NCI-H1417 (cell line): ENCODE measurements around the gene EFCAB5.
"Not testable (repeated sequence)": the region's sequence is repeated elsewhere in the genome, so short reads cannot be mapped to it uniquely, and the experiment has no call there.

ENCODE experiments used
- DNase-seq, 3 experiments: peaks; one replicate each; lab custom pipeline; 2025; lab: John Stamatoyannopoulos, UW

EFCAB5 gene

DNA sequence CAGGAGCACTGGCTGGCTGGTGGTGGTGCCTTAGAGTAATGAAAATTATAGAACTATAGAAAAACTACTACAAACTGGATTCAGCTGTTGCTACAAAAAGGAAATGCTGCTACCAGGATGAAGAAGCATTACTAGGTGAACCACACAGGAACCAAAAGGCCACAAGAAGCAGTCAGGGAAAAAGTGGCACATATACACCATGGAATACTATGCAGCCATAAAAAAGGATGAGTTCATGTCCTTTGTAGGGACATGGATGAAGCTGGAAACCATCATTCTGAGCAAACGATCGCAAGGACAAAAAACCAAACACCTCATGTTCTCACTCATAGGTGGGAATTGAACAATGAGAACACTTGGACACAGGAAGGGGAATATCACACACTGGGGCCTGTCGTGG, 5.5 kb upstream of the EFCAB5 start:
- not testable (repeated sequence) for DNase-seq

DNA sequence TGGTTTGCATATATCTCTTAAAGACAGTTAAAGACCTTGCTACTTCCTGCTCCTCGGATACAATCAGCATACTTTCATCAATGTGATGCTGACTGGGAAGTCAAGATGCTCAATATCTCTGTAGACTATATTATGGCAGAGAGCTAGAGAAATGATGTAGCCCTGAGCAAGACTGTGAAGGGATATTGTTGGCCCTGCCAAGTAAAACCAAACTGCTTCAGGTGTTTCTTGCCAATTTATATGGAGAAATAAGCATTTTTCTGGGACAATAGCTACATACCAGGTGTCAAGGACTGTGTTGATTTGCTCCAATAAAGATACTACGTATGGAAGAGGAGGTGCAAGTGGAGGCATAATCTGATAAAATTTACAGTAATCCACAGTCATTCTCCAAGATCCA, 4.7 kb upstream of the EFCAB5 start:
- DNase-seq, result no peak

DNA sequence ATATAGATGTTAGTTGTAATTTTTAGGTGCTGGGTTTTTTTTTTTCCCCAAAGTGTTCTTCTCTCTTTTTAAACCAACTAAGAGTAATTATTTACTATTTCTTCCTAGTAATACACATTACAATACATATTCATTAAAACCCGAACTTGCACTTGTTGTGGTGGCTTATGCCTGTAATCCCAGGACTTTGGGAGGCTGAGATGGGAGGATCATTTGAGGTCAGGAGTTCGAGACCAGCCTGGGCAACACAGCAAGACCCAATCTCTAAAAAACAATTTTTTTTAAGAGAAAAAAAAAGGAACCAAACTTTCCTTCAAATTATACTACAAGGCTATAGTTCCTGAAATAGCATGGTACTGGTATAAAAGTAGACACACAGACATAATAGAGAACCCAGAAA, 3.8 kb downstream of the EFCAB5 start:
- no peak for DNase-seq

DNA sequence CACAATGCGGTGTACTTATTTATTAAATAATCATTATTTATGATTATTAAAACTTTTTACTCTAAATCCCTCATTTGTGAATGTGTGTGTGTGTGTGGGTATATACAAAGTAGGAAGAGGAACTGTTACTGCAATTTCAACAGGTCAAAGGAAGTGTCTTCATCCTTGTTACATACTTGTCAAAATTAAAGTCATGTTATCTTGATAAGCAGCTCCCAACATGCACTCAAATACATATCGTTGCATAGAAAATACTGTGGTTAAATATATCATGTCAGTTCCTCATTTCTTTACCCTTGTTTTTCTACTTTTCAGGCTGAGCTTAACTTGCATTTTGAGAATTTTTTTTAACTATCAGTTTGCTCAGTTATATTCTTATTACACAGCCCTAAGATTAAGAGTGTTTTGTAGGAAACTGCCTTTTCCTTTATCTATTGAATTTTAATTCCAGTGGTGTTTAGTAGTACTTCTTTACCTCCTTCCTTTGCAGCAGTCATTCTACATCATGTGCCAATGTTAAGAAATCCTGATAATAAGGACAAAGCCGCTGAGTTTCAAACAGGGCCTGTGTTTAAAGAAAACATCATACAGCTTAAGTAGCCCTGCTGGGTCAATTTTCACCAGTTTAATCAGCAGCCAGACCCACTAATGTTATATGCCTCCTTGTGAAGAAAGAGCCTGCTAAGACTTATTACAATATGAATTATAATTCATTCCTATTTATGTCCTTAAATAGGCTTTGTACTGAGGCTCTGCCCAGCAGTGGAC, 7.2 kb downstream of the EFCAB5 start:
- DNase-seq, result no peak

DNA sequence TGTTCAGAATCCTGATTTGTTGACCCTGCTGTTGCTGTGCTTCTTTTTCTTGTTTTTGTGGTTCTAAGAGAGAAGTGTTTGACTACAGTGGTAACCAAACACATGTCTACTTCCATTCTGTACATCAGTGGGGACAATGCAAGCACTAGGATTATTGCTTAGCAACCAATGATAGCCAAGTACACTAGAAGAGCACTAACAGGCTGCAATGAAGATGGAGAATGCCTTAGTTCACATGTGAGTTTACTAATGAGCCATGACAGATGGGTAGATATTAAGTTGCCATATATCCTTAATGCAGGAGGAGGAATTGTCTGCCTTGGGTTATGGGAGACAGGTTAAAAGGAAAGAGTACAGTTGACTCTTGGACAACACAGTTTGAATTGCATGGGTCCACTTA, 8.3 kb downstream of the EFCAB5 start:
- DNase-seq, result peak; percentile 1 to 92 (median 64)

DNA sequence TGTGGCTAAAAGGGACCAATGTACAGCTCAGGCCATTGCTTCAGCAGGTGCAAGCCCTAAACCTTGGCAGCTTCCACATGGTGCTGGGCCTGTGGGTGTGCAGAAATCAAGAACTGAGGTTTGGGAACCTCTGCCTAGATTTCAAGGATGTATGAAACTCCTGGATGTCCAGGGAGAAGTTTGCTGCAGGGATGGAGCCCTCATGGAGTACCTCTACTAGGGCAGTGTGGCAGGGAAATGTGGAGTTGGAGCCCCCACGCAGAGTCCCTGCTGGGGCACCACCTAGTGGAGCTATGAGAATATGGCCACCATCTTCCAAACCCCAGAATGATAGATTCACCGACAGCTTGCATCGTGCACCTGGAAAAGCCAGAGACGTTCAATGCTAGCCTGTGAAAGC, 13.0 kb downstream of the EFCAB5 start:
- DNase-seq, result no peak

DNA sequence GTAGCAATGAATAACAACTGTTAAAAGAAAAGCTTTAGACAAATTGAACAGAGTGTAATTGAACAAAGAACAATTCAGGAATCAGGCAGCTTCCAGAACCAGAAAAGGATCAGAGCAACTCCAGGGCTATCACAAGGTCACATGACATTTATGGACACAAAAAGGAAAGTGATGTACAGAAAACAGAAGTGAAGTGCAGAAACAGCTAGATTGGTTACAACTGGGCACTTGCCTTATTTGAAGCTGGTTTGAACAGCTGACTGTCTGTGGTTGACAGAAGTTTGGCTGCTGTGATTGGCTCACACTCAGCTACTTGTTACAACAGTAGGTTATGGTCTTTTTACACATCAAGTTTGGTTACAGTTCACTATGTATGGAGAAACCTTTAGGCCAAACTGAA, 14.8 kb downstream of the EFCAB5 start:
- no peak for DNase-seq

DNA sequence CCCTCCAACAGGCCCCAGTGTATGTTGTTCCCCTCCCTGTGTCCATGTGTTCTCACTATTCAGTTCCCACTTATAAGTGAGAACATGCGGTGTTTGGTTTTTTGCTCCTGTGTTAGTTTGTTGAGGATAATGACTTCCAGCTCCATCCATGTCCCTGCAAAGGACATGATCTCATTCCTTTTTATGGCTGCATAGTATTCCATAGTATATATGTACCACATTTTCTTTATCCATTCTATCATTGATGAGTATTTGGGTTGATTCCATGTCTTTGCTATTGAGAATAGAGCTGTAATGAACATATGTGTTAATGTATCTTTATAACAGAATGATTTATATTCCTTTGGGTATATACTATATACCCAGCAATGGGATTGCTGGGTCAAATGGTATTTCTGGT, 16.1 kb downstream of the EFCAB5 start:
- not testable (repeated sequence) for DNase-seq

DNA sequence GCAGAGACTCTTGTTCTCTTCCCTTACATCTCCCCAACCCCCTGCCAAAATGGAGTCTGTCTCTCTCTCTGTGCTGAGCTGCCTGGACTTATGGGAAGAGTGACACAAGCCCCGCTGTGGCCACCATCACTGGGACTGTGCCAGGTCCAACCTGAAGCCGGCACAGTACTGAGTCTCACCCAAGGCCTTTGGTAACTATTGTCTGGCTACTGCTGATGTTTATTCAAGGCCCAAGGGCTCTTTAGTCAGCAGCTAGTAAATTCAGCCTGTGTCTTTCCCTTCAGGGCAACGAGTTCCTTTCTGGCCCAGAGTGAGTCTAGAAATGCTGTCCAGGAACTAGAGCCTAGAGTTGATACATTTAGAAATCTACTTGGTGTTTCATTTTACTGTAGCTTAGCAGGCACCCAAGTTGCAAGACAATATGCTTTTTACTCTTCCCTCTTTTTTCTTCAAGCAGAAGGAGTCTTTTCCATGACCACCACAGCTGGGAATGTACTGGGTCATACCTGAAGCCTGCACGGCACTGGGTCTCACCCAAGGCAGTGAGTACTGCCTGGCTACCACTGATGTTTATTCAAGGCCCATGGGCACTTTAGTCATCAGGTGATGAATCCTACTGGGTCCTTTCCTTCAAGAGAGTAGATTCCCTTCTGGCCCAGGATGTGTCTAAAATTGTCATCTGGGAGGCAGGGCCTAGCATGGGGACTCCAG, 17.7 kb downstream of the EFCAB5 start:
- DNase-seq, result no peak

DNA sequence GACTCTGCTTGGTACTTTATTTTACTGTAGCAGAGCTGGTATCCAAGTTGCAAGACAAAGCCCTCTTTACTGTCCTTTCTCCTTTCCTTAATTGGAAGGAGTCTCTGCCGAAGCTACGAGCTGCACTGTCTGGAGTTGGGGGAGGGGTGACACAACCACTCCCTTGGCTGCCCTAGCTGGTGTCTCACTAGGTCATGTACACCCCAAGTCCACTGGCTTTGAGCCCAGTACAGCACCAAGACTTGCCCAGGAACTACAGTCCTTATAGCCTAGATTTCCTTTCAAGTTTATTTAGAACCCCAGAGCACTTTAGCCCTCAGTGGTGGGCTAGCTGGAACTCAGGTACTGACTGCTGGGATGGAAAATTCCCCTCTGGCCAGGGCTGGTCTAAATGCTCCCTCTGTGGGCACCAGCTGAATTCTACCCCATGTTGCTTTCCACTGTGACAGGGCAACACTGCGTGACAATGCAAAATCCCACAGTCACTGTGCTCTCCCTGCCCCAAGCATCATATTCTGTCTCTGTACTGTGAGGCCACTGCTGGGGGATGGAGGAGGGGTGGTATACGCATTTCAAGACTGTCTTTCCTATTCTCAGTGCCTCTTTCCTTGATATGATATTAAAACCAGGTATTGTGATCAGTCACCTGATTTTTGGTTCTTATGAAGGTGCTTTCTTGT, 18.4 kb downstream of the EFCAB5 start:
- no peak for DNase-seq

DNA sequence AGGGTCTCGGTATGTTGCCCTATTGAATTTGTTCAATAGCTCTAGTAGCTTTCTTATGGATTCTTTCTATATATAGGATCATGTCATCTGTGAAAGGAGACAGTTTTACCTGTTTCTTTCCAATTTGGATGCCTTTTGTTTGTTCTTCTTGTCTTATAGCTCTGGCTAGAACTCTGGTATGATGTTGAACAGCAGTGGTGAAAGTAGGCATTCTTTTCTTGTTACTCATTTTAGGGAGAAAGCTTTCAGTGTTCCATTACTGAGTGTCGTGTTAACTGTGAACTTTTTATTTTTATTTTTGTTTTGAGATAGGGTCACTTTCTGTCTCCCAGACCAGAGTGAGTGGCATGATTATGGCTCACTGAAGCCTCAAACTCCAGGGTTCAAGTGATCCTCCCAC, 21.2 kb downstream of the EFCAB5 start:
- no peak for DNase-seq

DNA sequence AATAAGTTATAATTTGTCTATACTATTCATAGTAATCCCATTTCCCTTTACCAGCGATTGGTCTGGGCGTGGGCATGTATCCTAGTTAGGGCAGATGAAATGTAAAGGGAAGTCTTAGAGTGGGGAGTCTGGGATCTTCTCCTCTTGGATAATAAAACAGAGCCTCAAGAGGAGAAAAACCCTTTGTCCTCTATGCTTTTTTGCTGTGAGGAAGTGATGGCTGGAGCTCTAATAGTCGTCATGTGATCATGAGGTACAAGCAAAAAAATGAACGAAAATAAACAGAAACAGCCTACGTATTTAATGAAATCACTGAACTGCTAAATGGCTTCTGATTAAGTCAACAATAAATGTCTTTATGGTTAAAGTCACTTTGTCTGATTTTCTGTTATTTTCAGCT, 26.8 kb downstream of the EFCAB5 start:
- no peak for DNase-seq

DNA sequence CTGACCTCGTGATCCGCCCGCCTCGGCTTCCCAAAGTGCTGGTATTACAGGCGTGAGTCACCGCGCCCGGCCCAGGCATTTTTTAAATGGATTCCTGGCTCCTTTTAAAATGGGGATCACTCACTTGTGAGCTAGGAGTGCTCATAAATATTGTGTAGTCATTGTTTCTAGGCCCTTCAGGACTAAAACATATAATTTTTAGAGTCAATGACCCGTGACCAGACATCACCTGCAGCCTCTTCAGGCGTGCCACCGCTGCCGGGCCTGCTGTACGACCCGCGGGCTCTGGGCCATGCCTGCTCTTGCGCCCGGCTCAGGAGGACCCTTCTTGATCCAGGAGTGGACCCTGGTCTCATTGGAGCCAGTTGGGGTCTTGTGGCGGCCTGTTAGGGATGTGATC, 30.8 kb downstream of the EFCAB5 start:
- peak; percentile 47 to 94 (median 71) for DNase-seq

DNA sequence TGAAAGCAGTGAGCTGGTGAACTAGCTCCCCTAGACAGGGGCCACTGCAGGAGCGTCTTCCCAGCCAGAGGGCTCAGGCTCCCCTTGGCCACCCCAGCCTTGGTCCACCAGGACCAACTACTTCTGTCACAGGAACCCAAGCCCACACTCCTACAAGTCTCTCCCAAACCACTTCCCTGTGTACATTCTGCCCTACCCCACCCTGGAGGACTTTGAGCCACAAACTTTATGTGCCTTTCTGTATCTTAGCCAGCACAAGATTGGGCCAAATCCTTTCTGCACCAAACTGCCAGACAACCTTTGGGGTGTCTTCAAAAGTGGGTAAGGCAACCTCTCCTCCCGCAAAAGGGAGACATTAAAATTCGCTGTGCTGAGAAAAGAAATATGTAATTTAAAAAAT, 31.6 kb downstream of the EFCAB5 start:
- DNase-seq, result peak in 2 of 3 experiments; percentile 26 to 41

DNA sequence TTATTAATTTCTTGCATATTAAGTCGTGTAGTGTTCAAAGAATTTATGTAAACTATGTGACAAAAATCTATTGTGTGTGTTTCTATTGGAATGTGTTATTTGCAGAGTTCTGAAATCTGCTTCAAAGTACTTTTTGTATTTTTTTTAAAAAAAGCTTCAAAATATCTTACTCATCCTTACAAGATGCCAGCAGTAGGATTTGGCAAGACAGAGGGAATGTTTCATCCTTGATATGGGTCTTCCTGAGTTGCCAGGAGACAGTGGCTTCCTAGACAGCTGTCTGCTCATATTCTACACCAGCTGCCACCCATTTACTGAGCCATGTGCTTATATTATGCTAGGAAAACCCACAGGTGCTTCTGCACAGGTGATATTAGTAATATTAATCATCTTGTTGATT, 36.4 kb downstream of the EFCAB5 start:
- DNase-seq, result peak in 1 of 3 experiments; percentile 31

DNA sequence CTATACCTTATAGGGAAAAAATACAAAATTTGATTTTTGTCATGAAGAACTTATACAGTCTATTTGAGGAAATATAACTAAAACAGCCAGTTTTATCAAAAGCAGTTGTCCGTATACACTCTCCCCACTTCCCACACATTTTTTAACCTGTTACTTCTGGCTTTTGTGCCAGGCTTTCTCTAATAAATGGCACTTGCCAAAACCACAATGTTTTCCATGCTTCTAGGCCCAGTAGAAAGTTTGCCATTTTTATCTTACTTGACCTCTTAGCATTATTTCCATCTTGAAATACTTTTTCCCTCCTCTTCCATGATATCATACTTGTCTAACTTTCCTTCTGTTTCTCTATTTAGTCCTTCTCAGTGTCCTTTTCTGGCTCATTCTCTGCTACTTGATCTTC, 38.8 kb downstream of the EFCAB5 start:
- DNase-seq, result no peak

DNA sequence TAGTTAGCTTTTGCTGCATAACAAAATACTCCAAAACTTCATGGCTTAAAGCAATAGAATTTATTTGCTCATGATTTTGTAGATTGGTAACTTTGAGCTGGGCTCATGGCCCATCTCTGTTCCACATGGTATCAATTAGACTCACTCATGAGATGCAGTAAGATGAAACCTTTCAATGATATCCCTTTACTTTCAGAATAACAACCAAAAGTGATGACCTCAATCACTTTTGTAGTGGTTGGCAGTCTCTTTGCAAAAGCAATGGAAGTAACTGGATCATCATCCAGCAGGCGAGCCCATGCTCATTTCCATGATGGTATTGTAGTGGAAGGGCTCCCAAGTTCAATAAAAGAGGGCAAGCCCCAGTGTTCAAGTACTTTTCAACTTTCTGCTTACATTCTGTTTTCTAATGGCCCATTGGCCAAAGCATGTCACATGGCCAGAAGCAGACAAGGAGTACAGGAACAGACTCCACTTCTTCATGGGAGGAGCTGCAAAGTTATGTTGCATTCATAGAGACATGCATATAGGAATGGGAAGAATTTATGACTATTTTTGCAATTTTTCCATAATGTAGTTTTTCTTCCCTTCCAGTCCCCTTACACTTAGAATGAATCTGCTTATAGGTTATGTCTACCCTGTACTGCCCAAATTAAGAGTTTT, 41.7 kb downstream of the EFCAB5 start:
- no peak for DNase-seq

DNA sequence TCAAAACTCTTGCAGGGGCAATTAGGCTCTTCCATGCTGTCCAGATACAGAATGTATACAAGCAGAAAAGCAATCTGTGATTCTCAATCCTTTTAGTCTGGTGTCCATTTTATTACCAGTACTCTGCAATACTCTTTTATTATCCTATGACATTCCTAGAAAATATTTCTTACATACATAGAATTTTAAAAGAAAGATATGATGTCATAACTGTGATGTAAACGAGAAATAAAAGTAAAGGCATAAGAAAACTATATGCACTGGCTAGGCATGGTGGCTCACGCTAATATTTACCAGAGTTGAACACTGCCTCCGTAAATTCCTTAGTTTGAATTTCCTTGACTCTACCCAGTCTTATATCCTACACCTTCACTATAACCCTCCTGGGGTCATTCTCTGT, 55.0 kb downstream of the EFCAB5 start:
- no peak for DNase-seq

DNA sequence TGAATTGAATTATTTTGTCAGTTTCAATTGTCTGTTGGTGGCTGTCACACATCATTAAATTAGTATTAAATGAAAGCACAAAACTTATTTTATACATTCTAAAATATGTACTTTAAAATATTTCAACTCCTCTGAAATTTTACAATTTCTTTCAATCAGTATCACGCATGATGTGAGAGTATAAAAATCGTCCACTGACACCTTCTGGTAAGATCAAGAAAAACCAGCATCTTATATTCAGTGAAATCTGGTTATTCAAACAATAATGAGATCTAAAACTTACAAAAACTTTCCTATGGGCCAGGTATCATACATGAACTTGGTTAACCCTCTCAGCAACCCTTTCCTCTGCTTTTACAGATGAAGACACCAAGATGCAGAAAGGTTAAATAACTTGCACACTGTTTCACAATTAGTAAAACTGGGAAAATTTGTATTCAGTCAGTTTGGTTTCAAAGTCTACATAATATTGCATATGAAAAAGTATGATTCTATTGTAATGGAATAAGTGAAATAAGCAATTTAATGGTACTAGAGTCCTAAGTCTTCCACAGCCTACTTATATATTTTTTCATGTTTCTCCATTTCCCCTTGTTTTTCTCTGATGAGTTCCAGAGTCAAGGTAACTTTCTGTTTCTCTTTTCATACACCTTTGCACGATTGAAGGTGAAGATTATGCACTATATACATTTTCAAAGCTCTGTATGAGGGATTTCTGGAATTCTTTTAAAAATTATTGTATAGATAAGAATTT, 58.7 kb downstream of the EFCAB5 start:
- no peak for DNase-seq

DNA sequence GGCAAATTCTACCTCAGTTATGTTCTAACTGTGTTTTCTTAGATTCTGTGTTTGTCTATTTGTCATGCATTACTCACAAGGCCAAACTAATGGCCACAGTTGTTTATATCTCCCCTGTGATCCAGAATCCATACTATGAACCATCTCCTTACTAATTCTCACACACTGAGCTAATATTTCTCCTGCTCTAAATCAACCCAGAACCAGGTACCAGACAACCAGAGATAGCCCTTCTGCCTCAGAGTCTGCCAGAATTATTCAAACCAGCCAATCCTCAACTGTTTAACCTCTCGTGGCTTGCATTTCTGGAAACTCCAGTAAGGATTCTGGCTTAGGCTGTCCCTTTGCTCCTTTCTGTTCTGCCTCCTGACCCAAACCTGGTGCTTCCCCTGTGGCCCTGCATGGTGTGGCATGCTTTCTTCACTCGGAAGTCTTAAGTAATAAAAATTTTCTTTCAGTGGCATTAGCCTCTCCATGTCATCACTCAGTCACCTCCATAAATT, 59.4 kb downstream of the EFCAB5 start:
- DNase-seq, result no peak

DNA sequence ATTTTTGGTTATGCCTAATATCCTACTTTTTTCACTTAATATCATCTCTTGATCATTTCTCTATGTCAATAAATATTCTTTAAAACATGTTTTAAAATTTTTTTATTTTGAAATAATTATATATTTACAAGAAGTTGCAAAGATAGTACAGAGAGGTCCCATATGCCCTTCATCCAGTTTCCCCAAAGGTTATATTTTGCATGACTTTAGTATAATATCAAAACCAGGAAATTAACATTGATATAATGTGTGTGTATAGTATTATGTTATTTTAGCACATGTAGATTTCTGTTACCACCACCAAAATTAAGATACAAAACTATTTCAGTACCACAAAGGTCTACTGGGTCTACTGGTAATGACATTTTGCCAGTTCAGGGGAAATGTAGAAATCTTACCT, 60.7 kb downstream of the EFCAB5 start:
- DNase-seq, result no peak
